Calu3 (cell line): Measurements from ENCODE around the gene MLH3. TPM values are rescaled to one million over a fixed set of nuclear protein-coding genes. Genes with fewer than 3 reads are reported as not detected.

ENCODE experiments used
- BruUV-seq: library from RNA; stranded (reverse); fragments of 400-500 nt; replicated peaks from 2 replicates; lab custom pipeline; 2021; lab: Mats Ljungman, UMichigan
- CTCF ChIA-PET: fragments of 300-600 bp; sonication (Branson Sonifier 250); formaldehyde crosslinking; loops from one replicate; lab custom pipeline; 2022; ENCODE audit warnings: antibody characterized with exemption; lab: Charles Lee
- DNase-seq: peaks from one replicate; pipeline ENCODE4 v3.0.0; 2022
- H3K27ac Mint-ChIP-seq: one replicate; pipeline ENCODE4 v1.8.0; 2022; ENCODE audit warnings: mixed read lengths; ENCODE audit not compliant: unreplicated experiment
- H3K27me3 Mint-ChIP-seq: one replicate; pipeline ENCODE4 v1.8.0; 2022; ENCODE audit warnings: mixed read lengths; ENCODE audit not compliant: unreplicated experiment
- H3K36me3 Mint-ChIP-seq: one replicate; pipeline ENCODE4 v1.8.0; 2022; ENCODE audit warnings: mild to moderate bottlenecking, moderate library complexity, mixed read lengths; ENCODE audit not compliant: insufficient read depth, unreplicated experiment
- H3K4me1 Mint-ChIP-seq: one replicate; pipeline ENCODE4 v1.8.0; 2022; ENCODE audit warnings: mild to moderate bottlenecking, low read depth, mixed read lengths; ENCODE audit not compliant: unreplicated experiment
- H3K4me3 Mint-ChIP-seq: one replicate; pipeline ENCODE4 v1.8.0; 2022; ENCODE audit warnings: mild to moderate bottlenecking, low read depth, moderate library complexity, mixed read lengths; ENCODE audit not compliant: unreplicated experiment
- H3K9me3 Mint-ChIP-seq: one replicate; pipeline ENCODE4 v1.8.0; 2022; ENCODE audit warnings: low read depth, mixed read lengths; ENCODE audit not compliant: unreplicated experiment
- CTCF ChIP-seq: fragments of 200-600 bp; IDR thresholded peaks from one replicate; pipeline ENCODE4 v1.8.0; 2022; ENCODE audit warnings: antibody characterized with exemption; ENCODE audit not compliant: unreplicated experiment
- intact Hi-C: fragments of 100-400 bp; cut with micrococcal nuclease; formaldehyde crosslinking; loops from one replicate; pipeline ENCODE4 v1.10.0; 2022; ENCODE audit not compliant: unreplicated experiment
- total RNA-seq: library from RNA; stranded (reverse); gene quantifications from 2 replicates; pipeline ENCODE4 v1.2.3, GENCODE V29; 2022

The MLH3 gene
- total RNA-seq, 1 experiment from 2014 or later: 24.7 TPM

- no peak overlapping the region for H3K4me3 Mint-ChIP-seq
- H3K27ac Mint-ChIP-seq: no peak overlapping the region
- no peak for TF ChIP-seq CTCF
- CTCF ChIA-PET: no interaction called here
- no peak for DNase-seq
- no peaks in the 10 kb centered on the region for H3K9me3 Mint-ChIP-seq
- intact Hi-C loops: no loop called here
- peaks cover 39% of the 10 kb centered on the region for H3K4me1 Mint-ChIP-seq
- no TSS peak for BruUV-seq
- peaks cover 15% of the 10 kb centered on the region for H3K36me3 Mint-ChIP-seq
- no peaks in the 10 kb centered on the region for H3K27me3 Mint-ChIP-seq
These were observed 6.5 kb downstream of the MLH3 start for GRCh38 chr14:75044752-75045151.

GRCh38 chr14:75044322-75044721, 6.9 kb downstream of the MLH3 start:
- H3K36me3 Mint-ChIP-seq: peaks cover 16% of the 10 kb centered on the region

GRCh38 chr14:75042035-75042434, 9.2 kb downstream of the MLH3 start:
- CTCF ChIA-PET: interaction anchor here (0.7 to 1.6 kb wide), 2 partner anchors 22 to 517 kb away, joined by 3 read pairs; partner anchors contain the start of gene ACYP1
- H3K27ac Mint-ChIP-seq: peak overlapping the region; percentile 21
- no peak overlapping the region for H3K4me3 Mint-ChIP-seq
- intact Hi-C loops: no loop called here
- H3K27me3 Mint-ChIP-seq: no peaks in the 10 kb centered on the region
- no TSS peak for BruUV-seq
- no peaks in the 10 kb centered on the region for H3K9me3 Mint-ChIP-seq
- H3K4me1 Mint-ChIP-seq: peaks cover 39% of the 10 kb centered on the region
- TF ChIP-seq CTCF: no peak
- peaks cover 21% of the 10 kb centered on the region for H3K36me3 Mint-ChIP-seq
- DNase-seq: no peak

More at GRCh38 chr14:75044322-75044721, 6.9 kb downstream of the MLH3 start:
- Mint-ChIP-seq H3K27me3 (no peaks in the 10 kb centered on the region), H3K27ac (no peak overlapping the region), H3K9me3 (no peaks in the 10 kb centered on the region), H3K4me3 (no peak overlapping the region), H3K4me1 (peaks cover 39% of the 10 kb centered on the region)
- intact Hi-C loops: no loop called here
- no TSS peak for BruUV-seq
- TF ChIP-seq CTCF: no peak
- no peak for DNase-seq
- CTCF ChIA-PET: no interaction called here

- CTCF ChIA-PET: interaction anchor here (0.7 to 1.6 kb wide), 2 partner anchors 22 to 517 kb away, joined by 3 read pairs; partner anchors contain the start of gene ACYP1
- DNase-seq: peak; percentile 51
- intact Hi-C loops: no loop called here
- H3K36me3 Mint-ChIP-seq: peaks cover 23% of the 10 kb centered on the region
- no TSS peak for BruUV-seq
- no peaks in the 10 kb centered on the region for H3K27me3 Mint-ChIP-seq
- peak overlapping the region; percentile 21 for H3K27ac Mint-ChIP-seq
- no peak for TF ChIP-seq CTCF
- no peaks in the 10 kb centered on the region for H3K9me3 Mint-ChIP-seq
- H3K4me3 Mint-ChIP-seq: peak overlapping the region; percentile 29
- peaks cover 39% of the 10 kb centered on the region for H3K4me1 Mint-ChIP-seq
These were observed 9.7 kb downstream of the MLH3 start for GRCh38 chr14:75041613-75042012.
